GM23338 (cell line): ENCODE measurements around the gene PPA1. TPM values are rescaled to one million over a fixed set of nuclear protein-coding genes. Genes with fewer than 3 reads are reported as not detected.

ENCODE experiments used
- ATAC-seq: fragments of 200-7000 bp; cut with Tn5 transposase; 3 replicates; pipeline ENCODE4 v1.9.1; 2020
- DNase-seq: peaks from one replicate; pipeline ENCODE4 v3.0.0-alpha.2; 2015; ENCODE audit warnings: low spot score
- H2AFZ ChIP-seq: fragments of 200-600 bp; sonication (generic); 2 replicates; pipeline ENCODE4 v1.8.0; 2016; ENCODE audit warnings: antibody characterized with exemption, mild to moderate bottlenecking, moderate library complexity
- H3F3A ChIP-seq: fragments of 200-600 bp; sonication (generic); replicated peaks from 2 replicates; pipeline ENCODE4 v1.8.0; 2017; ENCODE audit warnings: antibody characterized with exemption, mixed run types, low read depth
- H3K27ac ChIP-seq: fragments of 200-600 bp; sonication (generic); 2 replicates; pipeline ENCODE4 v1.6.1; 2016; ENCODE audit warnings: low read depth
- H3K27me3 ChIP-seq: fragments of 200-600 bp; sonication (generic); 2 replicates; pipeline ENCODE4 v1.8.0; 2016; ENCODE audit warnings: mild to moderate bottlenecking, mixed run types, moderate library complexity; ENCODE audit not compliant: insufficient read depth
- H3K36me3 ChIP-seq: fragments of 200-600 bp; sonication (generic); 2 replicates; pipeline ENCODE4 v1.8.0; 2016; ENCODE audit warnings: mild to moderate bottlenecking; ENCODE audit not compliant: insufficient read depth
- H3K4me1 ChIP-seq: fragments of 200-600 bp; sonication (generic); 2 replicates; pipeline ENCODE4 v1.8.0; 2016; ENCODE audit warnings: mild to moderate bottlenecking, moderate library complexity; ENCODE audit not compliant: insufficient read depth
- H3K4me2 ChIP-seq: fragments of 200-600 bp; sonication (generic); 2 replicates; pipeline ENCODE4 v1.7.1; 2017; ENCODE audit warnings: mixed run types
- H3K4me3 ChIP-seq: fragments of 200-600 bp; sonication (generic); 2 replicates; pipeline ENCODE4 v1.6.1; 2016; ENCODE audit warnings: mixed run types
- H3K79me2 ChIP-seq: fragments of 200-600 bp; sonication (generic); replicated peaks from 2 replicates; pipeline ENCODE4 v1.8.0; 2017; ENCODE audit warnings: mild to moderate bottlenecking; ENCODE audit not compliant: insufficient read depth
- H3K9me2 ChIP-seq: fragments of 200-600 bp; sonication (generic); 2 replicates; pipeline ENCODE4 v1.8.0; 2017; ENCODE audit not compliant: insufficient read depth
- H4K20me1 ChIP-seq: fragments of 200-600 bp; sonication (generic); replicated peaks from 2 replicates; pipeline ENCODE4 v1.8.0; 2017; ENCODE audit warnings: mild to moderate bottlenecking; ENCODE audit not compliant: insufficient read depth
- H3K27ac Mint-ChIP-seq: 2 replicates; pipeline ENCODE4 v1.8.0; 2020; ENCODE audit warnings: inconsistent platforms, mild to moderate bottlenecking, moderate library complexity, mixed read lengths
- H3K27me3 Mint-ChIP-seq: 3 replicates; pipeline ENCODE4 v1.8.0; 2022; ENCODE audit warnings: low read depth, mild to moderate bottlenecking, moderate library complexity, mixed read lengths, inconsistent platforms; ENCODE audit not compliant: insufficient read depth, poor library complexity
- H3K36me3 Mint-ChIP-seq: 3 replicates; pipeline ENCODE4 v1.8.0; 2021; ENCODE audit warnings: low read depth, mild to moderate bottlenecking, inconsistent platforms, moderate library complexity, mixed read lengths
- H3K4me1 Mint-ChIP-seq: 3 replicates; pipeline ENCODE4 v1.8.0; 2020; ENCODE audit warnings: mild to moderate bottlenecking, inconsistent platforms, mixed read lengths
- H3K4me3 Mint-ChIP-seq: 3 replicates; pipeline ENCODE4 v1.8.0; 2021; ENCODE audit warnings: moderate library complexity, mild to moderate bottlenecking, inconsistent platforms, mixed read lengths
- H3K9me3 Mint-ChIP-seq: 3 replicates; pipeline ENCODE4 v1.8.0; 2020; ENCODE audit warnings: moderate library complexity, mild to moderate bottlenecking, inconsistent platforms, mixed read lengths
- CTCF ChIP-seq, 2 experiments: fragments of 200-600 bp in 1 of 2; sonication (generic) in 1 of 2; conservative IDR thresholded peaks; 2 replicates each; pipeline versions ENCODE4 v1.5.1 to v1.6.1; 2016 to 2017; ENCODE audit warnings: antibody characterized with exemption in 2 of 2, low read depth in 2 of 2, mild to moderate bottlenecking in 2 of 2, moderate library complexity in 1 of 2
- EZH2 ChIP-seq: fragments of 200-600 bp; sonication (generic); IDR thresholded peaks from one replicate; pipeline ENCODE4 v1.8.0; 2017; ENCODE audit warnings: antibody characterized with exemption, mild to moderate bottlenecking, low read depth; ENCODE audit not compliant: unreplicated experiment
- EZH2phosphoT487 ChIP-seq: fragments of 200-600 bp; sonication (generic); IDR thresholded peaks from one replicate; pipeline ENCODE4 v1.8.1; 2018; ENCODE audit warnings: antibody characterized with exemption; ENCODE audit not compliant: unreplicated experiment
- JUNB ChIP-seq: IDR thresholded peaks from one replicate; pipeline ENCODE4 v1.6.1; 2016; ENCODE audit warnings: antibody characterized with exemption; ENCODE audit not compliant: unreplicated experiment
- NANOG ChIP-seq: IDR thresholded peaks from 2 replicates; pipeline ENCODE4 v1.6.1; 2016; ENCODE audit warnings: antibody characterized with exemption, borderline replicate concordance
- POLR2AphosphoS5 ChIP-seq: IDR thresholded peaks from 2 replicates; pipeline ENCODE4 v1.6.1; 2016; ENCODE audit warnings: antibody characterized with exemption, low read depth
- STAT1 ChIP-seq: IDR thresholded peaks from one replicate; pipeline ENCODE4 v1.6.1; 2016; ENCODE audit warnings: antibody characterized with exemption; ENCODE audit not compliant: unreplicated experiment
- ZNF114 ChIP-seq: fragments of 250-450 bp; sonication (Bioruptor Pico); IDR thresholded peaks from 2 replicates; pipeline ENCODE4 v1.5.0; 2020; ENCODE audit warnings: mild to moderate bottlenecking, moderate library complexity
- ZNF331 ChIP-seq: fragments of 250-450 bp; sonication (Bioruptor Pico); IDR thresholded peaks from 2 replicates; pipeline ENCODE4 v1.5.0; 2020; ENCODE audit warnings: low read depth, mild to moderate bottlenecking, moderate library complexity
- ZNF462 ChIP-seq: fragments of 250-450 bp; sonication (Bioruptor Pico); IDR thresholded peaks from 2 replicates; pipeline ENCODE4 v1.5.0; 2020; ENCODE audit warnings: mild to moderate bottlenecking, moderate library complexity
- polyA plus RNA-seq: library from polyadenylated mRNA; unstranded; fragments of >200 nt; fragmentation: Nextera tagmentation; extraction: Ambion mirVana; gene quantifications from 2 replicates; pipeline ENCODE4 v1.2.1, GENCODE V29; 2016
- total RNA-seq: library from RNA; depleted of rRNA; stranded (reverse); fragments of >200 nt; shearing (Covaris generic); gene quantifications from 2 replicates; pipeline ENCODE4 v1.2.3, GENCODE V29; 2014

Gene PPA1
- total and polyA plus RNA-seq, 2 experiments from 2014 or later, result 135 to 228 TPM

GRCh38 chr10:70234668-70235447 lies 1.6 kb upstream of the PPA1 start:
- H3K4me3 ChIP-seq, result no peak overlapping the region
- no peak for TF ChIP-seq EZH2
- no peak for TF ChIP-seq CTCF (conservative IDR thresholded peaks at IDR 0.05; ENCODE audit: low read depth in 2 of 2)
- TF ChIP-seq ZNF331, result no peak
- no peak for TF ChIP-seq ZNF114 (CRISPR knock-in tag)
- H3K36me3 ChIP-seq, result no peaks in the 10 kb centered on the region
- Mint-ChIP-seq H3K27ac (no peak overlapping the region), H3K4me3 (peak overlapping the region; percentile 58), H3K27me3 (peaks cover 4% of the 10 kb centered on the region), H3K9me3 (peaks cover 28% of the 10 kb centered on the region), H3K4me1 (peaks cover 6% of the 10 kb centered on the region; the same call in 2 of the 3 replicates), H3K36me3 (peaks cover 12% of the 10 kb centered on the region)
- peaks cover 9% of the 10 kb centered on the region for H3K27me3 ChIP-seq
- ATAC-seq, result no peak
- H3K9me2 ChIP-seq, result no peaks in the 10 kb centered on the region
- peaks cover 12% of the 10 kb centered on the region for H3K4me1 ChIP-seq
- no peak overlapping the region; the same call in 1 of the 2 replicates for H3K4me2 ChIP-seq
- H4K20me1 ChIP-seq, result peaks cover 6% of the 10 kb centered on the region; the same call in 1 of the 2 replicates
- no peak overlapping the region for H3K27ac ChIP-seq
- DNase-seq, result no peak
- H2AFZ ChIP-seq, result peak overlapping the region; percentile 63; the same call in 1 of the 2 replicates
- no peaks in the 10 kb centered on the region for H3F3A ChIP-seq
- peaks cover 20% of the 10 kb centered on the region for H3K79me2 ChIP-seq

- Mint-ChIP-seq H3K9me3 (peaks cover 19% of the 10 kb centered on the region), H3K27ac (peak overlapping the region; percentile 96; the same call in 1 of the 2 replicates), H3K4me1 (peaks cover 6% of the 10 kb centered on the region; the same call in 2 of the 3 replicates), H3K4me3 (peak overlapping the region; percentile 87), H3K36me3 (peaks cover 19% of the 10 kb centered on the region), H3K27me3 (peaks cover 4% of the 10 kb centered on the region)
- Histone ChIP-seq H3K4me1 (peaks cover 12% of the 10 kb centered on the region), H3K9me2 (no peaks in the 10 kb centered on the region), H3F3A (no peaks in the 10 kb centered on the region), H3K79me2 (peaks cover 20% of the 10 kb centered on the region), H3K4me2 (peak overlapping the region; percentile 88), H2AFZ (peak overlapping the region; percentile 75), H3K36me3 (peaks cover 5% of the 10 kb centered on the region; the same call in 1 of the 2 replicates), H4K20me1 (peaks cover 6% of the 10 kb centered on the region; the same call in 1 of the 2 replicates), H3K4me3 (peak overlapping the region; percentile 96), H3K27ac (no peak overlapping the region), H3K27me3 (peaks cover 9% of the 10 kb centered on the region)
- peak; percentile 3; the same call in 2 of the 3 replicates for ATAC-seq
- no peak for DNase-seq
- no peak for TF ChIP-seq EZH2phosphoT487
- TF ChIP-seq POLR2AphosphoS5, result no peak
- no peak for TF ChIP-seq STAT1
- TF ChIP-seq JUNB, result no peak
- TF ChIP-seq ZNF462 (CRISPR knock-in tag), result no peak
- TF ChIP-seq NANOG, result no peak
Measured at GRCh38 chr10:70233939-70234300, 691 bp upstream of the PPA1 start.
